ENCODE measurements around the gene MAD1L1. TPM values are rescaled to one million over a fixed set of nuclear protein-coding genes. Genes with fewer than 3 reads are reported as not detected.

MAD1L1 gene
- total RNA-seq, 4 donors from 2014 or later = 22.3 to 56.6 (median 35.0) TPM

GRCh38 chr7:2108071-2108455 lies 124.7 kb downstream of the MAD1L1 start:
- Histone ChIP-seq H3K4me1 (peaks cover 0 to 76% (median 17%) of the 10 kb centered on the region in 3 donors), H3K27me3 (no peaks in the 10 kb centered on the region), H3K36me3 (no peaks in the 10 kb centered on the region), H3K4me3 (no peak overlapping the region), H3K27ac (no peak overlapping the region), H3K9me3 (no peaks in the 10 kb centered on the region)
- no peak for ATAC-seq
- WGBS, 2 donors (ENCODE audit: low coverage in 1 of 2) = 83 to 86% methylated on average over 9 of the region's 9 CpGs
- TF ChIP-seq POLR2AphosphoS5 (IDR thresholded peaks at IDR 0.05) (no peak), POLR2A (IDR thresholded peaks at IDR 0.05) (no peak), CTCF (IDR thresholded peaks at IDR 0.05) (no peak), EP300 (IDR thresholded peaks at IDR 0.05) (no peak)

GRCh38 chr7:2107386-2108070 lies 125.2 kb downstream of the MAD1L1 start:
- no peaks in the 10 kb centered on the region for H3K36me3 ChIP-seq
- H3K9me3 ChIP-seq = no peaks in the 10 kb centered on the region
- TF ChIP-seq CTCF (IDR thresholded peaks at IDR 0.05) = no peak
- no peak for TF ChIP-seq POLR2A (IDR thresholded peaks at IDR 0.05)
- TF ChIP-seq POLR2AphosphoS5 (IDR thresholded peaks at IDR 0.05) = no peak
- no peak overlapping the region for H3K4me3 ChIP-seq
- peaks cover 0 to 75% (median 21%) of the 10 kb centered on the region in 3 donors for H3K4me1 ChIP-seq
- H3K27ac ChIP-seq = no peak overlapping the region
- WGBS, 2 donors (ENCODE audit: low coverage in 1 of 2) = 80 to 84% methylated on average over 14 of the region's 21 CpGs
- ATAC-seq = no peak
- H3K27me3 ChIP-seq = no peaks in the 10 kb centered on the region

GRCh38 chr7:2106924-2107323 lies 125.8 kb downstream of the MAD1L1 start:
- no peak for TF ChIP-seq EP300 (IDR thresholded peaks at IDR 0.05)
- TF ChIP-seq CTCF (IDR thresholded peaks at IDR 0.05) = no peak
- no peak for TF ChIP-seq POLR2A (IDR thresholded peaks at IDR 0.05)
- TF ChIP-seq POLR2AphosphoS5 (IDR thresholded peaks at IDR 0.05) = no peak
- H3K36me3 ChIP-seq = no peaks in the 10 kb centered on the region
- H3K4me3 ChIP-seq = no peak overlapping the region
- H3K27ac ChIP-seq = no peak overlapping the region
- peaks cover 0 to 69% (median 21%) of the 10 kb centered on the region in 3 donors for H3K4me1 ChIP-seq
- H3K27me3 ChIP-seq = no peaks in the 10 kb centered on the region
- ATAC-seq = no peak
- no CpG with 5 or more reads among the region's 15 CpGs for WGBS, 2 donors (ENCODE audit: low coverage in 1 of 2)
- no peaks in the 10 kb centered on the region for H3K9me3 ChIP-seq

- whole genome bisulfite sequencing, 2 donors (ENCODE audit: low coverage in 1 of 2) = 72% methylated on average over 2 of the region's 12 CpGs; no CpG with 5 or more reads in 1 of the 2 donors
- Histone ChIP-seq H3K27ac (no peak overlapping the region), H3K27me3 (no peaks in the 10 kb centered on the region), H3K4me3 (no peak overlapping the region), H3K36me3 (no peaks in the 10 kb centered on the region), H3K9me3 (no peaks in the 10 kb centered on the region), H3K4me1 (peaks cover 0 to 64% (median 21%) of the 10 kb centered on the region in 3 donors)
- ATAC-seq = no peak
- TF ChIP-seq POLR2AphosphoS5 (IDR thresholded peaks at IDR 0.05) = no peak
- TF ChIP-seq POLR2A (IDR thresholded peaks at IDR 0.05) = no peak
- no peak for TF ChIP-seq CTCF (IDR thresholded peaks at IDR 0.05)
- no peak for TF ChIP-seq EP300 (IDR thresholded peaks at IDR 0.05)
Observed at GRCh38 chr7:2106440-2106839, 126.3 kb downstream of the MAD1L1 start.

GRCh38 chr7:2105917-2106316 lies 126.8 kb downstream of the MAD1L1 start:
- ATAC-seq = no peak
- no CpG with 5 or more reads among the region's 17 CpGs for WGBS, 2 donors (ENCODE audit: low coverage in 1 of 2)
- TF ChIP-seq CTCF (IDR thresholded peaks at IDR 0.05) = no peak
- no peak for TF ChIP-seq POLR2A (IDR thresholded peaks at IDR 0.05)
- TF ChIP-seq EP300 (IDR thresholded peaks at IDR 0.05) = no peak
- no peak for TF ChIP-seq POLR2AphosphoS5 (IDR thresholded peaks at IDR 0.05)
- Histone ChIP-seq H3K36me3 (no peaks in the 10 kb centered on the region), H3K27me3 (no peaks in the 10 kb centered on the region), H3K4me3 (no peak overlapping the region), H3K4me1 (peaks cover 0 to 59% (median 21%) of the 10 kb centered on the region in 3 donors), H3K27ac (no peak overlapping the region), H3K9me3 (no peaks in the 10 kb centered on the region)
